Measurements from ENCODE around the gene PLOD1.
"Not testable (repeated sequence)": the region's sequence is repeated elsewhere in the genome, so short reads cannot be mapped to it uniquely, and the experiment has no call there.

PLOD1 gene

GRCh38 chr1:11919621-11920020 lies 14.9 kb upstream of the PLOD1 start:
- Histone ChIP-seq H3K4me3 (ENCODE audit: low read length) (no peak overlapping the region), H3K27ac (ENCODE audit: low read depth, low read length) (no peak overlapping the region), H3K4me1 (ENCODE audit: control insufficient read depth, insufficient read depth, low read length) (peaks cover 24% of the 10 kb centered on the region), H3K27me3 (ENCODE audit: control insufficient read depth, insufficient read depth, low read length) (no peaks in the 10 kb centered on the region), H3K36me3 (ENCODE audit: control insufficient read depth, insufficient read depth, low read length) (peaks cover 30% of the 10 kb centered on the region), H3K9ac (ENCODE audit: low read length) (no peak overlapping the region)

GRCh38 chr1:11920239-11920903 lies 14.1 kb upstream of the PLOD1 start:
- Histone ChIP-seq H3K27me3 (ENCODE audit: control insufficient read depth, insufficient read depth, low read length) (no peaks in the 10 kb centered on the region), H3K36me3 (ENCODE audit: control insufficient read depth, insufficient read depth, low read length) (peaks cover 30% of the 10 kb centered on the region), H3K4me1 (ENCODE audit: control insufficient read depth, insufficient read depth, low read length) (peaks cover 28% of the 10 kb centered on the region), H3K27ac (ENCODE audit: low read depth, low read length) (peak overlapping the region; percentile 37), H3K9ac (ENCODE audit: low read length) (no peak overlapping the region), H3K4me3 (ENCODE audit: low read length) (no peak overlapping the region)

- Histone ChIP-seq H3K9ac (ENCODE audit: low read length) (no peak overlapping the region), H3K4me1 (ENCODE audit: control insufficient read depth, insufficient read depth, low read length) (peaks cover 28% of the 10 kb centered on the region), H3K4me3 (ENCODE audit: low read length) (no peak overlapping the region), H3K27ac (ENCODE audit: low read depth, low read length) (no peak overlapping the region), H3K36me3 (ENCODE audit: control insufficient read depth, insufficient read depth, low read length) (peaks cover 30% of the 10 kb centered on the region), H3K27me3 (ENCODE audit: control insufficient read depth, insufficient read depth, low read length) (no peaks in the 10 kb centered on the region)
Measured at GRCh38 chr1:11921022-11921421, 13.5 kb upstream of the PLOD1 start.

DNA sequence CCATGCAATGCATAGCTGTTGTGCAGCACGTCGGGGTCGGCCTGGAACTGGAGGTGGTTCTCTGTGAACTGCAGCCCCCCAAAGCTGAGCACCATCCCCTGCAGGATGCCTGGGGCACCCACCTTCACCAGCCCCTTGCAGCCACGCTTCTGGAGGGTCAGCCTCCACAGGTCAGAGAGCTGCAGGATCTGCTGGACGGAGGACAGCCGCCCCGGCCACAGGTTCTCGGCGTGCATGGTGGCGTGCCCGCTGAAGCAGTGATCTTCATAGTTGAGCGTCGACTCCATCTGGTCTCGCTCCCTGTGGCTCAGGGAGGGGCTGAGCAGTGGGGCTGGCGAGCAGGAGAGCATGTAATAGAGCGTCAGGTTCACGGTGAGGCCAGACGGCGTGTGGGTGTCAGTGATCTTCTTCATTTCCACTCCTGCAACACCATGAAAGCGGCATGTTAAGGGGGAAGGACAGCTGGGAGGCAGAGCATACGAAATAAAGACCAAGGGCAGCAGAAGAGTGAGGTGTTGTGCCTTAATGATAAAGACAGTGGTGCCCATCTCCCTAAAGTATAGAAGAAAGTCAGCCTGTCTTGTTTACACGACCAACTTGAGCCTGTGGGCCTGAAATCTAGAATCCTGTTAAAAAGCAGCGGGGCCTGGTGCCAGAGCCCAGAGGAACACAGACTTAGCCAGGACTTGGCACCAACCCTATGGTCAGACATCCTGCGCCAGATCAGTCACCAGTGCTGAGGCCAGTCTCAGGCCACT lies 11.3 kb upstream of the PLOD1 start:
- Histone ChIP-seq H3K27ac (ENCODE audit: low read depth, low read length) (no peak overlapping the region), H3K27me3 (ENCODE audit: control insufficient read depth, insufficient read depth, low read length) (no peaks in the 10 kb centered on the region), H3K4me1 (ENCODE audit: control insufficient read depth, insufficient read depth, low read length) (peaks cover 28% of the 10 kb centered on the region), H3K9ac (ENCODE audit: low read length) (no peak overlapping the region), H3K4me3 (ENCODE audit: low read length) (peak overlapping the region; percentile 73), H3K36me3 (ENCODE audit: control insufficient read depth, insufficient read depth, low read length) (peaks cover 30% of the 10 kb centered on the region)

- Histone ChIP-seq H3K36me3 (ENCODE audit: control insufficient read depth, insufficient read depth, low read length) (peaks cover 28% of the 10 kb centered on the region), H3K27ac (ENCODE audit: low read depth, low read length) (no peak overlapping the region), H3K4me3 (ENCODE audit: low read length) (peak overlapping the region; percentile 73), H3K9ac (ENCODE audit: low read length) (no peak overlapping the region), H3K4me1 (ENCODE audit: control insufficient read depth, insufficient read depth, low read length) (peaks cover 24% of the 10 kb centered on the region), H3K27me3 (ENCODE audit: control insufficient read depth, insufficient read depth, low read length) (no peaks in the 10 kb centered on the region)
Measured at GRCh38 chr1:11923827-11924113, 10.7 kb upstream of the PLOD1 start.

DNA sequence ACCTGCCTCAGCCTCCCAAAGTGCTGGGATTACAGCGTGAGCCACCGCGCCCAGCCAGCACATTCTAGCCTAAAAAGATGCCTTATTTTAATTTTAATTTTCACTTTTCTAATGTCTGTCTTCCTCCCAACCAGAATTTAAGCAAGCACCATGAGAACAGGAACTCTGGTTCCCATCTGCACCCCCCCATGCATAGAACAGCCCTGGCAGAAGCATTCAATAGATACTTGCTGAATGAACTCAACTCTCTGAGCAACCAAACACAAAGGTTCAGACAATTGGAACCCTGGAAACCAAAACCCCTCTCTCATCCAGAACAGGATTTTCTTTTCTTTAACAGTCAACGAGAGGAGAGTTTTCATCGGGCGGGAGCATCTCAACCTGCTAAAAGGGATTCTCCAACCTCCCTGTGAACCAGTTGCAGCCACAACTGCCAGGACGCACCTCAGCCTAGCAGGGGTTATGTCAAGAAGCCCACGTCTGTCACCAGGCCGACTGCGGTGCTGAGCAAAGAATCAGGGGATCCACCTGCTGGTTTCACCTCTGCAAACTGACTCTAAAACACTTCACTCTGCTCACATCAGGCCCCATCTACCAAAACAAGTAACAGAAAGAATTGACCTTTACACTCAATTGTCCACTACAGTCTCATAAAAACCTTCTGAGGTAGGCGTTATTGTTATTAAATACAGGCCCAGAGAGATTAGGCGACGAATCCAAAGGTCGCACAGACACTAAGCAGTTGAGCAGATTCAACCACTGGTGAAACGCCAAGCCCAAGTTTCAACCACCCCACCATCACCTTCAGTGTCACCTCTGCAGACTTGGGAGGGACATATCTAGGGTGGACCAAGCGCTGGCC lies 10.0 kb upstream of the PLOD1 start:
- Histone ChIP-seq H3K4me1 (ENCODE audit: control insufficient read depth, insufficient read depth, low read length) (peaks cover 18% of the 10 kb centered on the region), H3K36me3 (ENCODE audit: control insufficient read depth, insufficient read depth, low read length) (peaks cover 21% of the 10 kb centered on the region), H3K27ac (ENCODE audit: low read depth, low read length) (no peak overlapping the region), H3K9ac (ENCODE audit: low read length) (no peak overlapping the region), H3K27me3 (ENCODE audit: control insufficient read depth, insufficient read depth, low read length) (no peaks in the 10 kb centered on the region), H3K4me3 (ENCODE audit: low read length) (peak overlapping the region; percentile 73)

- H3K4me1 ChIP-seq (ENCODE audit: control insufficient read depth, insufficient read depth, low read length) = peaks cover 21% of the 10 kb centered on the region
- H3K9ac ChIP-seq (ENCODE audit: low read length); H3K27ac ChIP-seq (ENCODE audit: low read depth, low read length); H3K27me3 ChIP-seq (ENCODE audit: control insufficient read depth, insufficient read depth, low read length): not testable (repeated sequence)
- peaks cover 15% of the 10 kb centered on the region for H3K36me3 ChIP-seq (ENCODE audit: control insufficient read depth, insufficient read depth, low read length)
- H3K4me3 ChIP-seq (ENCODE audit: low read length) = peak overlapping the region; percentile 73
Measured at GRCh38 chr1:11925196-11925937, 9.2 kb upstream of the PLOD1 start.

DNA sequence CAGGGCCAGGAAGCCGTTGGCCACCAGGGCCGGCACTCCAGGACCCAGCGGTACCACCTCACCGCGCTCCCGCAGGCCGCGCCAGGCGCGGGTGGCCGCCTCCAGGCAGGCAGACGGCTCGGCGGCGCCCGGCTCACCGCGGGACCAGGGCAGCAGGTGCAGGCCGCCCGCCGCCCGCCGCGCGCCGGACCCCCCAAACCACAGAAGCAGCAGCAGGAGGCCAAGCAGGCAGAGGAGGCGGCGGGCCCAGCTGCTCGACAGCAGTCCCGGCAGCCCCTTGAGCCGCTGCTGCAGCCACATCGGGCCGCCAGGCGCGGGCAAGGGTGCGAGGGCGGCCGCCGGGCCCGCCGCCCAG lies 8.6 kb upstream of the PLOD1 start:
- Histone ChIP-seq H3K9ac (ENCODE audit: low read length) (no peak overlapping the region), H3K27me3 (ENCODE audit: control insufficient read depth, insufficient read depth, low read length) (no peaks in the 10 kb centered on the region), H3K4me3 (ENCODE audit: low read length) (peak overlapping the region; percentile 73), H3K27ac (ENCODE audit: low read depth, low read length) (no peak overlapping the region), H3K4me1 (ENCODE audit: control insufficient read depth, insufficient read depth, low read length) (peaks cover 19% of the 10 kb centered on the region), H3K36me3 (ENCODE audit: control insufficient read depth, insufficient read depth, low read length) (peaks cover 12% of the 10 kb centered on the region)

- peaks cover 19% of the 10 kb centered on the region for H3K4me1 ChIP-seq (ENCODE audit: control insufficient read depth, insufficient read depth, low read length)
- no peak overlapping the region for H3K9ac ChIP-seq (ENCODE audit: low read length)
- H3K36me3 ChIP-seq (ENCODE audit: control insufficient read depth, insufficient read depth, low read length) = peaks cover 2% of the 10 kb centered on the region
- no peak overlapping the region for H3K4me3 ChIP-seq (ENCODE audit: low read length)
- no peak overlapping the region for H3K27ac ChIP-seq (ENCODE audit: low read depth, low read length)
- H3K27me3 ChIP-seq (ENCODE audit: control insufficient read depth, insufficient read depth, low read length) = no peaks in the 10 kb centered on the region
Measured at GRCh38 chr1:11927866-11928592, 6.5 kb upstream of the PLOD1 start.

- Histone ChIP-seq H3K4me3 (ENCODE audit: low read length) (no peak overlapping the region), H3K9ac (ENCODE audit: low read length) (no peak overlapping the region), H3K36me3 (ENCODE audit: control insufficient read depth, insufficient read depth, low read length) (no peaks in the 10 kb centered on the region), H3K4me1 (ENCODE audit: control insufficient read depth, insufficient read depth, low read length) (peaks cover 11% of the 10 kb centered on the region), H3K27ac (ENCODE audit: low read depth, low read length) (peak overlapping the region; percentile 14), H3K27me3 (ENCODE audit: control insufficient read depth, insufficient read depth, low read length) (no peaks in the 10 kb centered on the region)
Measured at GRCh38 chr1:11929849-11930248, 4.7 kb upstream of the PLOD1 start.

- Histone ChIP-seq H3K9ac (ENCODE audit: low read length) (no peak overlapping the region), H3K4me1 (ENCODE audit: control insufficient read depth, insufficient read depth, low read length) (peaks cover 11% of the 10 kb centered on the region), H3K4me3 (ENCODE audit: low read length) (no peak overlapping the region), H3K36me3 (ENCODE audit: control insufficient read depth, insufficient read depth, low read length) (no peaks in the 10 kb centered on the region), H3K27me3 (ENCODE audit: control insufficient read depth, insufficient read depth, low read length) (no peaks in the 10 kb centered on the region), H3K27ac (ENCODE audit: low read depth, low read length) (no peak overlapping the region)
Measured at GRCh38 chr1:11930571-11931445, 3.7 kb upstream of the PLOD1 start.

Data from rectal smooth muscle tissue (tissue), 1 donor.